Thyroid gland (tissue), 4 donors: ENCODE measurements around the gene HYAL3. TPM values are rescaled to one million over a fixed set of nuclear protein-coding genes. Genes with fewer than 3 reads are reported as not detected.

ENCODE experiments used
- DNase-seq, 2 donors: peaks; one replicate each; pipeline ENCODE4 v3.0.0-alpha.2; 2019
- H3K27ac ChIP-seq, 3 donors: fragments of 200-600 bp; sonication (generic); 1 replicate in 2 of 3; 2 replicates in 1 of 3; pipeline ENCODE4 v1.5.1; 2016 to 2019; ENCODE audit warnings: mild to moderate bottlenecking in 1 of 3, moderate library complexity in 1 of 3
- H3K27me3 ChIP-seq: fragments of 200-600 bp; sonication (generic); one replicate; pipeline ENCODE4 v1.5.1; 2019
- H3K36me3 ChIP-seq, 2 donors: fragments of 200-600 bp; sonication (generic); one replicate each; pipeline ENCODE4 v1.5.1; 2016 to 2019
- H3K4me1 ChIP-seq, 2 donors: fragments of 200-600 bp; sonication (generic); one replicate each; pipeline ENCODE4 v1.5.1; 2017 to 2019
- H3K4me3 ChIP-seq, 3 donors: fragments of 200-600 bp; sonication (generic); replicated peaks in 1 of 3; 1 replicate in 2 of 3; 2 replicates in 1 of 3; pipeline ENCODE4 v1.5.1; 2016; ENCODE audit warnings: mild to moderate bottlenecking in 1 of 3
- H3K9me3 ChIP-seq: fragments of 200-600 bp; sonication (generic); one replicate; pipeline ENCODE4 v1.5.1; 2017
- POLR2A ChIP-seq, 2 donors: fragments of 450-650 bp; IDR thresholded peaks; one replicate each; pipeline ENCODE4 v1.6.1; 2017; ENCODE audit warnings: antibody characterized with exemption in 2 of 2, mild to moderate bottlenecking in 2 of 2, moderate library complexity in 1 of 2
- WGBS, 2 donors: methylation state at CpG; one replicate each; pipeline ENCODE4 v1.1.5; 2017; 5-methylcytosine and 5-hydroxymethylcytosine counted together
- intact Hi-C: fragments of 100-400 bp; cut with DNase I; formaldehyde crosslinking; loops from one replicate; pipeline ENCODE4 v1.15.1; 2023
- total RNA-seq, 4 donors: library from RNA; depleted of rRNA; stranded (reverse); fragments of >200 nt; gene quantifications; one replicate each; pipeline ENCODE4 v1.2.3, GENCODE V29; 2016
- TF ChIP-seq, protein P1 (sequence below), 6 experiments: fragments of 200-600 bp in 3 of 6; fragments of 450-650 bp in 3 of 6; sonication (generic) in 3 of 6; IDR thresholded peaks; one replicate each; pipeline ENCODE4 v1.5.1; 2016 to 2019; ENCODE audit warnings: antibody characterized with exemption in 6 of 6, mild to moderate bottlenecking in 2 of 6, inconsistent platforms in 1 of 6, moderate library complexity in 1 of 6

Gene HYAL3
- total RNA-seq, 4 donors from 2014 or later = 2.7 to 6.7 (median 3.8) TPM

DNA sequence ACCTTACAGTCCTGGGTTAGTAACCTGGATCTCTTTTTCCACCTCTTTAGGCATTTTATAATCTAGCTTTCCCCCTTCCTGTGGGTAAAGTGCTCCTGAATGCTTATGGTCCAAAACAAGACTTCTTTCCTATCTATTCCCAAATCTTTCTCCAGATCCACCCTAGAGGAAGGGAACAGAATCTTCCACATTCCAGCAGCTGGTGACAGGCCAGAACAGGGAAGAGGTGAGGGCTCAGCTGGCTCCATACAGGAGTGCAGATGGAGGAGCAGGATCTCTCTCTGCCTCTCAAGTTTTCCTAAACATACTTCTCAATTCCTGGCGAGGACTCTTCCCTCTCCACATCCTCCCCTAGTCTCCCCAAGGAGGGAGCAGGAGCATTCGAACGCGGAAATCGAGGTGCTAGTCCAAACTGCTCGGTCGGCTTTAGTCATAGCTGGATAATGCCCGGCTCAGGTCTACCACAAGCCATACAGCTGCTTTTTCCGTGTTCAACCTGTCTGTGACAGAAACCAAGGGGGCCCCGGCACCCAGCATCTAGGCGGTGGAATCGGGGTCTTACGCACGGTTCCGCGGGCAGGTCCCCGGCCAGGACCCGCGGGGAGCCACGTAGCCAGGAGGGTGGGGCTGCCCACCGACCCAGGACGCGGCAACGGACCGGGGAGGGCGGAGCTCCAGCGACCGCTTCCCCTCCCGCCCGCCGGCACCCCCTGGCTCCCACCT lies 37.4 kb upstream of the HYAL3 start:
- H3K36me3 ChIP-seq = peaks cover 2 to 3% of the 10 kb centered on the region in 2 donors
- no peak for DNase-seq
- 0 to 3% methylated on average over 8 to 9 of the region's 31 CpGs for WGBS, 2 donors
- intact Hi-C loops = no loop called here
- H3K27me3 ChIP-seq = no peaks in the 10 kb centered on the region
- peaks cover 36 to 62% of the 10 kb centered on the region in 2 donors for H3K4me1 ChIP-seq
- TF ChIP-seq, protein P1, sequence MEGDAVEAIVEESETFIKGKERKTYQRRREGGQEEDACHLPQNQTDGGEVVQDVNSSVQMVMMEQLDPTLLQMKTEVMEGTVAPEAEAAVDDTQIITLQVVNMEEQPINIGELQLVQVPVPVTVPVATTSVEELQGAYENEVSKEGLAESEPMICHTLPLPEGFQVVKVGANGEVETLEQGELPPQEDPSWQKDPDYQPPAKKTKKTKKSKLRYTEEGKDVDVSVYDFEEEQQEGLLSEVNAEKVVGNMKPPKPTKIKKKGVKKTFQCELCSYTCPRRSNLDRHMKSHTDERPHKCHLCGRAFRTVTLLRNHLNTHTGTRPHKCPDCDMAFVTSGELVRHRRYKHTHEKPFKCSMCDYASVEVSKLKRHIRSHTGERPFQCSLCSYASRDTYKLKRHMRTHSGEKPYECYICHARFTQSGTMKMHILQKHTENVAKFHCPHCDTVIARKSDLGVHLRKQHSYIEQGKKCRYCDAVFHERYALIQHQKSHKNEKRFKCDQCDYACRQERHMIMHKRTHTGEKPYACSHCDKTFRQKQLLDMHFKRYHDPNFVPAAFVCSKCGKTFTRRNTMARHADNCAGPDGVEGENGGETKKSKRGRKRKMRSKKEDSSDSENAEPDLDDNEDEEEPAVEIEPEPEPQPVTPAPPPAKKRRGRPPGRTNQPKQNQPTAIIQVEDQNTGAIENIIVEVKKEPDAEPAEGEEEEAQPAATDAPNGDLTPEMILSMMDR (IDR thresholded peaks at IDR 0.05) = peak in 1 of 6 experiments; percentile 12
- TF ChIP-seq POLR2A (IDR thresholded peaks at IDR 0.05) = no peak
- peak overlapping the region; percentile 83 to 96 (median 91) for H3K27ac ChIP-seq
- H3K9me3 ChIP-seq = no peaks in the 10 kb centered on the region
- H3K4me3 ChIP-seq = peak overlapping the region; percentile 49 to 79 (median 78)

DNA sequence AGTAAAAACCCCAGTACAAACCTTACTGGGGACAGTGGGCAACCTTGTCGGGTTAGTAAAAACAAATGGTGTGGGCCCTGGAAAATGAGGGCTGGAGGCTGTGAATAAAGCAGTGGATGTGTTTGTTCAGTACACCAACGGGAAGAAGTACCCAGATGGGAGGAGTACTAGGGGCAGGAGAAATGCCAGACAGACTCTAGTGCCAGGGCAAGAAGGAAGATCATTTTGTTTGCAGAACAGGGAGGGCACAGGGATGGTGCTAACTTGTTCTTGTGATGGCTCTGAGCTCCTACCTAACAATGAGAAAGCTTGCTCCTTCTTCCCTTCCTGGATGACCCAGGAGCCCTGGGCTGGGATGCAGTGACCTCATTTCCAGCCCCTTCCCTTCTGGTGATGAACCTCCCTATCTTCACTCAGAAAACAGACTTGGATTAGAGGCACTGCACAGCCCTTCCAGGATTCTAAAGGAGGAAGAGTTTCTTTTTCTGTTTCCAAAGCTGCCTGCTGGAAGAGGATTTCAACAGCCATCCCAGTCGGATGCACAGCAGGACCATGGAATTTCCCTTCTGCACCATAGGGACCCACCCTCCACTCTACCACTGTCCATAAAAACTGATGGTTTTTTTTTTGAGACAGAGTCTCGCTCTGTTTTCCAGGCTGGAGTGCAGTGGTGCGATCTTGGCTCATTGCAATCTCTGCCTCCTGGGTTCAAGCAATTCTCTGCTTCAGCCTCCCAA lies 35.3 kb upstream of the HYAL3 start:
- no peak overlapping the region for H3K4me3 ChIP-seq
- H3K27me3 ChIP-seq = no peaks in the 10 kb centered on the region
- H3K36me3 ChIP-seq = peaks cover 24% of the 10 kb centered on the region in 2 donors
- no peak for TF ChIP-seq POLR2A (IDR thresholded peaks at IDR 0.05)
- TF ChIP-seq, protein P1 (IDR thresholded peaks at IDR 0.05) = no peak
- peaks cover 36 to 57% of the 10 kb centered on the region in 2 donors for H3K4me1 ChIP-seq
- intact Hi-C loops = no loop called here
- WGBS, 2 donors = 54 to 60% methylated on average over 5 of the region's 5 CpGs
- DNase-seq = no peak
- no peaks in the 10 kb centered on the region for H3K9me3 ChIP-seq
- peak overlapping the region; percentile 83 to 96 (median 91) for H3K27ac ChIP-seq

DNA sequence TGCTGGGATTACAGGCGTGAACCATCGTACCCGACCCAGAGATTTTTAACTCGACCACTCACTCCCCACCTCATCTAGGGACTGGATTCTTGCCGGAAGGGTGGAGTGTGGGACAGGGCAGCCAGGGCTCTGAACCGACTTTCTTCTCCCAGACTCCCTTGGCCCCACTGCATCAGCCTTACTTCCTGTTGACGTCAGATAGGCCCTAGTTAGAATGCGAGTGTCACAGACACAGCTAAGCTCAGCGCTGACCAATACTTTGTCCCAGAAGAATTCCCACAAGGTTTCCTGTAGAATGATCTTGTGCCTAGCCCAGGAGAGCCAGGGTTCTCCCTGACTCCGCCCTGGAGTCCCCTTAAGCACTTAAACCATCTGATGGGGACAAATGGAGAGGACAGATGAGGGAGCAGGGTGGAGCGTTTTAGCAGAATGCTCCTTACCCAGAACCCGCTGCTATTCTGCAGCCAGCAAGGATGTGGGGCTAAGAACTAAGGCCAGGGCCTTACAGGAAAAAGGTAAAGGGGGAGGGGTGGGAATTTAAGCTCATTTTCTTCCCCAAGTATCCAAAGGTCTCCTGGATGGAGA lies 34.6 kb upstream of the HYAL3 start:
- 79 to 83% methylated on average over 10 to 11 of the region's 12 CpGs for WGBS, 2 donors
- H3K4me3 ChIP-seq = no peak overlapping the region
- H3K27me3 ChIP-seq = no peaks in the 10 kb centered on the region
- H3K27ac ChIP-seq = peak overlapping the region; percentile 83 to 96 (median 91)
- peaks cover 25 to 28% of the 10 kb centered on the region in 2 donors for H3K36me3 ChIP-seq
- no peak for DNase-seq
- TF ChIP-seq POLR2A (IDR thresholded peaks at IDR 0.05) = no peak
- TF ChIP-seq, protein P1 (IDR thresholded peaks at IDR 0.05) = no peak
- no peaks in the 10 kb centered on the region for H3K9me3 ChIP-seq
- peaks cover 36 to 54% of the 10 kb centered on the region in 2 donors for H3K4me1 ChIP-seq
- intact Hi-C loops = no loop called here

DNA sequence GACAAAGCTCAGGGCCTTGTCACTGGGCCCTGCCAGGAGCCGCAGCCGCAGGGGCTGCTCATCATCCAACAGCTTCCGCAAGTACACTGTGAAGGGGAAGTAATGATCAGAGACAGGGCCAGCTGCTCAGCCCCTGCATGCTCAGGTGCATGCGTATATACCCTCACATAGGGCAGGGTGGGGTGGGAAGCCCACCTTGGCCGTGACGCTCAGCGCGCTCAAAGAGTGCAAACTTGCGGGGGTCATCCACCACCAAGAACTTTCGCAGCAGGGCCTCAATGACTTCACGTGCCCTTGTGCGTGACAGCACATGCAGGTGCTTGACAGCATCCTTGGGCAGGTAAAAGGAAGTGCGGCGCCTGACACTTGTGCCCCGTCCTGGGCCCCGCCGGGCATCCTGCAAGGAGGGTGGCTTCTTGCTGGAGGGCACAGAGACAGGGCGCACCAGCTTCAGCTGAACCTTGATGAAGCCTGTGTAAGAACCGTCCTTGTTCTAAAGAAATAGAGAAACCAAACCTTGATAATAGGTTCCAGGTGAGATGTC lies 32.2 kb upstream of the HYAL3 start:
- H3K4me1 ChIP-seq = peaks cover 42 to 55% of the 10 kb centered on the region in 2 donors
- peaks cover 25 to 28% of the 10 kb centered on the region in 2 donors for H3K36me3 ChIP-seq
- H3K9me3 ChIP-seq = no peaks in the 10 kb centered on the region
- 93 to 95% methylated on average over 17 to 19 of the region's 19 CpGs for WGBS, 2 donors
- no peaks in the 10 kb centered on the region for H3K27me3 ChIP-seq
- intact Hi-C loops = no loop called here
- H3K27ac ChIP-seq = no peak overlapping the region
- H3K4me3 ChIP-seq = no peak overlapping the region
- TF ChIP-seq, protein P1 (IDR thresholded peaks at IDR 0.05) = no peak
- no peak for TF ChIP-seq POLR2A (IDR thresholded peaks at IDR 0.05)
- no peak for DNase-seq
